GM19372 (cell line): ENCODE measurements around the gene SLC36A4.
"Not testable (repeated sequence)": the region's sequence is repeated elsewhere in the genome, so short reads cannot be mapped to it uniquely, and the experiment has no call there.

ENCODE experiments used
- ATAC-seq: cut with Tn5 transposase; IDR thresholded peaks from one replicate; pipeline ENCODE4 v1.9.1; 2021; ENCODE audit warnings: mild to moderate bottlenecking, low read depth, moderate library complexity; ENCODE audit not compliant: unreplicated experiment

Gene SLC36A4

GRCh38 chr11:93123351-93123898, 74.4 kb downstream of the SLC36A4 start:
- ATAC-seq = no peak

- ATAC-seq = no peak
Observed at GRCh38 chr11:93122535-93123235, 75.1 kb downstream of the SLC36A4 start.

- ATAC-seq = no peak
Observed at GRCh38 chr11:93118276-93118675, 79.5 kb downstream of the SLC36A4 start.

GRCh38 chr11:93117565-93117964, 80.2 kb downstream of the SLC36A4 start:
- ATAC-seq = no peak

GRCh38 chr11:93116641-93117441, 81.0 kb downstream of the SLC36A4 start:
- ATAC-seq = no peak

- no peak for ATAC-seq
Observed at GRCh38 chr11:93114304-93114703, 83.5 kb downstream of the SLC36A4 start.

- ATAC-seq = no peak
Observed at GRCh38 chr11:93113824-93114223, 84.0 kb downstream of the SLC36A4 start.

- not testable (repeated sequence) for ATAC-seq
Observed at GRCh38 chr11:93111147-93111546, 86.6 kb downstream of the SLC36A4 start.

- no peak for ATAC-seq
Observed at GRCh38 chr11:93100211-93100610, 97.6 kb downstream of the SLC36A4 start.

GRCh38 chr11:93099806-93100205, 98.0 kb downstream of the SLC36A4 start:
- no peak for ATAC-seq
